HepG2 (cell line): ENCODE measurements around the gene ACVR2A. TPM values are rescaled to one million over a fixed set of nuclear protein-coding genes. Genes with fewer than 3 reads are reported as not detected.

Experiments
- ARID2 ChIP-seq: sonication (generic); formaldehyde crosslinking; IDR thresholded peaks from 2 replicates; pipeline ENCODE4 v1.8.1; 2022; ENCODE audit warnings: mild to moderate bottlenecking, missing genetic modification reagents, borderline replicate concordance
- ATF1 ChIP-seq: IDR thresholded peaks from 2 replicates; pipeline ENCODE4 v1.6.1; 2016; ENCODE audit warnings: mild to moderate bottlenecking, control low read depth
- ATF5 ChIP-seq: sonication (generic); formaldehyde crosslinking; IDR thresholded peaks from 2 replicates; pipeline ENCODE4 v1.4.0; 2020; ENCODE audit warnings: mild to moderate bottlenecking, low read depth, missing genetic modification reagents
- BHLHE40 ChIP-seq: IDR thresholded peaks from 2 replicates; pipeline ENCODE4 v1.6.1; 2011; ENCODE audit warnings: low read length, improper control_type of control experiment
- HNRNPK ChIP-seq: fragments of 200-400 bp; formaldehyde crosslinking; IDR thresholded peaks from 2 replicates; pipeline ENCODE4 v1.6.1; 2018; ENCODE audit warnings: low read length, low read depth, moderate library complexity, mild to moderate bottlenecking; ENCODE audit not compliant: poor library complexity, severe bottlenecking
- ISX ChIP-seq: sonication (generic); formaldehyde crosslinking; conservative IDR thresholded peaks from 2 replicates; pipeline ENCODE4 v1.5.0; 2020; ENCODE audit warnings: missing genetic modification reagents
- KAT2B ChIP-seq: fragments of 150-350 bp; IDR thresholded peaks from 2 replicates; pipeline ENCODE4 v1.6.1; 2014; ENCODE audit warnings: low read depth, low read length, borderline replicate concordance
- KAT8 ChIP-seq: IDR thresholded peaks from 2 replicates; pipeline ENCODE4 v1.6.1; 2016; ENCODE audit warnings: missing genetic modification reagents, missing compliant biosample characterization
- NCOA1 ChIP-seq: sonication (generic); formaldehyde crosslinking; IDR thresholded peaks from 2 replicates; pipeline ENCODE4 v1.9.0; 2021; ENCODE audit warnings: missing genetic modification reagents
- NFIC ChIP-seq: IDR thresholded peaks from 2 replicates; pipeline ENCODE4 v1.6.1; 2012; ENCODE audit warnings: mild to moderate bottlenecking, low read length, inconsistent platforms
- TBX3 ChIP-seq: fragments of 450-650 bp; IDR thresholded peaks from 2 replicates; pipeline ENCODE4 v1.6.1; 2017; ENCODE audit warnings: antibody characterized with exemption, mild to moderate bottlenecking, inconsistent platforms, borderline replicate concordance
- THRA ChIP-seq: sonication (generic); formaldehyde crosslinking; IDR thresholded peaks from 2 replicates; pipeline ENCODE4 v1.4.0; 2020; ENCODE audit warnings: missing genetic modification reagents, borderline replicate concordance
- XRCC5 ChIP-seq: fragments of 200-400 bp; formaldehyde crosslinking; optimal IDR thresholded peaks from 2 replicates; pipeline ENCODE3; 2017; ENCODE audit warnings: mild to moderate bottlenecking, low read length
- ZBTB10 ChIP-seq: sonication (generic); formaldehyde crosslinking; IDR thresholded peaks from 2 replicates; pipeline ENCODE4 v1.4.0; 2020; ENCODE audit warnings: missing genetic modification reagents, borderline replicate concordance
- ZBTB7A ChIP-seq: sonication (generic); formaldehyde crosslinking; IDR thresholded peaks from 2 replicates; pipeline ENCODE4 v1.8.0; 2022; ENCODE audit warnings: mild to moderate bottlenecking, missing genetic modification reagents
- ZNF138 ChIP-seq: sonication (generic); formaldehyde crosslinking; IDR thresholded peaks from 2 replicates; pipeline ENCODE4 v1.5.0; 2020; ENCODE audit warnings: mild to moderate bottlenecking, low read depth, missing genetic modification reagents
- ZNF572 ChIP-seq: sonication (generic); formaldehyde crosslinking; IDR thresholded peaks from 2 replicates; pipeline ENCODE4 v1.5.1; 2020; ENCODE audit warnings: mild to moderate bottlenecking, missing genetic modification reagents
- ZNF597 ChIP-seq: sonication (generic); formaldehyde crosslinking; IDR thresholded peaks from 2 replicates; pipeline ENCODE4 v1.5.0; 2020; ENCODE audit warnings: missing genetic modification reagents
- ZNF652 ChIP-seq: IDR thresholded peaks from 2 replicates; pipeline ENCODE4 v1.6.1; 2016; ENCODE audit warnings: low read depth, borderline replicate concordance
- ZNF674 ChIP-seq: sonication (generic); formaldehyde crosslinking; IDR thresholded peaks from 2 replicates; pipeline ENCODE4 v1.5.0; 2020; ENCODE audit warnings: low read depth, mild to moderate bottlenecking, missing genetic modification reagents
- ZNF816 ChIP-seq: sonication (generic); formaldehyde crosslinking; IDR thresholded peaks from 2 replicates; pipeline ENCODE4 v1.8.0; 2022; ENCODE audit warnings: missing genetic modification reagents, mild to moderate bottlenecking, borderline replicate concordance
- polyA plus RNA-seq, 8 experiments: library from polyadenylated mRNA; depleted of rRNA in 3 of 8; stranded (reverse) in 7 of 8; unstranded in 1 of 8; fragments of >200 nt; fragmentation: Illumina TruSeq in 4 of 8; extraction: Trizol in 4 of 8; gene quantifications; 2 replicates each; pipeline versions ENCODE4 v1.2.1 to v1.2.3, GENCODE V29; 2011 to 2016; ENCODE audit warnings: low read depth in 4 of 8, missing spikeins in 1 of 8, mixed read lengths in 1 of 8; ENCODE audit not compliant: insufficient read depth in 1 of 8
- total RNA-seq, 5 experiments: library from RNA; depleted of rRNA; stranded (reverse); fragments of >200 nt; fragmentation: Illumina TruSeq; extraction: Trizol; gene quantifications; 2 replicates each; pipeline ENCODE4 v1.2.3, GENCODE V29; 2016; ENCODE audit warnings: low read depth in 1 of 5
- TF ChIP-seq, protein P1 (sequence below): sonication (generic); formaldehyde crosslinking; IDR thresholded peaks from 2 replicates; pipeline ENCODE4 v1.9.0; 2022; ENCODE audit warnings: missing genetic modification reagents, mild to moderate bottlenecking, borderline replicate concordance

The ACVR2A gene
- total and polyA plus RNA-seq, 2 of the 13 experiments (the other 11 are each of a cell fraction or from before 2014, with no cell fraction given) = 8.3 to 18.0 TPM

DNA sequence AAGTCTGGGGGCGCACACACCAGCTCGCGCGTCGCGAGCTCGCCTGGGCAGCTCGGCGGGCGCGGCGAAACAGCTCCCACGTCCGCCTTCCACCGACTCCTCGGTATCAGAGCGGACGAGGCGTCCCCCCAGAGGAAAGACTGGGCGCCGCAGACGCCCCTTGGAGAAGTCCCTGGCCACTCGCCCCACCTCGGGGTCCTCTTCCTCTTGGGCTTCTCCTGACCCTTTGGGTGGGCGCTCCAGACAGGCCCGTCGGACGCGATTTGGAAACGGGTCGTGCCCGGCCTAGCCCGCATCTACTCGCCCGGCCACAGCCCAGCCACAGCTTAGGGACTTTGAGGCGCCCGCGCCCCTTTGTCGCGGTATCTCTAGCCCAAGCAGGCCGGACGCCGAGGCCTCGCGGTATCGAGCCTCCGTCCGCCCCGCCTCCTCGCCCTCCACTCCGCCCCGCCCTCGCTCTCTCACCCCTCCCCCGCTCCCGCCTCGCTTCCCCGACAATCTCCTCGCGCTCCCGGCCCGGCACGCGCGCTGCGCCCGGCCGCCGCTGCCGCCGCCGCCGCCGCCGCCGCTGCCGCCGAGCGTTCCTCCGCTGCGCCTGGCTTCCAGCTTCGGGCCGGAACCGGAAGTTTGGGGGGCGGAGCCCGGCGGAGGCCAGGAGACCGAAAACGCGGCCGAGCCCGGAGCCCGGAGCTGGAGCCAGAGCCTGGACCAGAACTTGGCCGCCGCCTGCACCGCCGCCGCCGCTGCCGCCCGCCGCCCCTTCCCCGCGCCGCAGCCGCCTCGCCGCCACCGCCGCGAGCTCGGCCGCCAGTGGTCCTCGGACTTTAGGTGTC is 749 bp upstream of the ACVR2A start (continued):
- TF ChIP-seq KAT8 (CRISPR knock-in tag) (peak; percentile 79), ISX (CRISPR knock-in tag) (peak; percentile 89; the same call in 1 of the 2 replicates), ATF5 (CRISPR knock-in tag) (no peak), ZNF597 (CRISPR knock-in tag) (no peak), ZBTB7A (CRISPR knock-in tag) (peak; percentile 78; the same call in 1 of the 2 replicates), ZNF652 (CRISPR knock-in tag) (no peak), ZBTB10 (CRISPR knock-in tag) (peak; percentile 90), TBX3 (no peak), ARID2 (peak; percentile 70), ZNF138 (CRISPR knock-in tag) (peak; percentile 60; the same call in 1 of the 2 replicates), NFIC (no peak), BHLHE40 (peak; percentile 18; the same call in 1 of the 2 replicates), ZNF572 (CRISPR knock-in tag) (no peak), KAT2B (no peak), HNRNPK (peak; percentile 94), ZNF816 (CRISPR knock-in tag) (0 out of 2 replicates have a peak, but pooled peaks have one; percentile 11), XRCC5 (no peak), ATF1 (no peak), NCOA1 (CRISPR knock-in tag) (no peak), ZNF674 (CRISPR knock-in tag) (0 out of 2 replicates have a peak, but pooled peaks have one; percentile 17), THRA (CRISPR knock-in tag) (peak; percentile 44; the same call in 1 of the 2 replicates)
- TF ChIP-seq, protein P1, sequence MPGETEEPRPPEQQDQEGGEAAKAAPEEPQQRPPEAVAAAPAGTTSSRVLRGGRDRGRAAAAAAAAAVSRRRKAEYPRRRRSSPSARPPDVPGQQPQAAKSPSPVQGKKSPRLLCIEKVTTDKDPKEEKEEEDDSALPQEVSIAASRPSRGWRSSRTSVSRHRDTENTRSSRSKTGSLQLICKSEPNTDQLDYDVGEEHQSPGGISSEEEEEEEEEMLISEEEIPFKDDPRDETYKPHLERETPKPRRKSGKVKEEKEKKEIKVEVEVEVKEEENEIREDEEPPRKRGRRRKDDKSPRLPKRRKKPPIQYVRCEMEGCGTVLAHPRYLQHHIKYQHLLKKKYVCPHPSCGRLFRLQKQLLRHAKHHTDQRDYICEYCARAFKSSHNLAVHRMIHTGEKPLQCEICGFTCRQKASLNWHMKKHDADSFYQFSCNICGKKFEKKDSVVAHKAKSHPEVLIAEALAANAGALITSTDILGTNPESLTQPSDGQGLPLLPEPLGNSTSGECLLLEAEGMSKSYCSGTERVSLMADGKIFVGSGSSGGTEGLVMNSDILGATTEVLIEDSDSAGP (CRISPR knock-in tag) = peak; percentile 84; the same call in 1 of the 2 replicates
